IPS-15b (cell line): Measurements from ENCODE around the gene PITPNC1.
"Not testable (repeated sequence)": the region's sequence is repeated elsewhere in the genome, so short reads cannot be mapped to it uniquely, and the experiment has no call there.

Experiments
- H3K27me3 ChIP-seq: one replicate; pipeline ENCODE4 v1.6.1; 2013; ENCODE audit warnings: low read length; ENCODE audit not compliant: control insufficient read depth, insufficient read depth
- H3K36me3 ChIP-seq: one replicate; pipeline ENCODE4 v1.6.1; 2013; ENCODE audit warnings: low read length; ENCODE audit not compliant: control insufficient read depth, insufficient read depth
- H3K4me1 ChIP-seq: one replicate; pipeline ENCODE4 v1.6.1; 2013; ENCODE audit warnings: mild to moderate bottlenecking, low read length; ENCODE audit not compliant: control insufficient read depth, insufficient read depth
- H3K4me3 ChIP-seq: one replicate; pipeline ENCODE4 v1.5.1; 2013; ENCODE audit warnings: low read depth, low read length
- H3K9ac ChIP-seq: one replicate; pipeline ENCODE4 v1.6.1; 2013; ENCODE audit warnings: low read depth, mild to moderate bottlenecking, low read length
- H3K9me3 ChIP-seq: one replicate; pipeline ENCODE4 v1.6.1; 2013; ENCODE audit warnings: mild to moderate bottlenecking, low read length; ENCODE audit not compliant: control insufficient read depth, insufficient read depth

PITPNC1 gene

DNA sequence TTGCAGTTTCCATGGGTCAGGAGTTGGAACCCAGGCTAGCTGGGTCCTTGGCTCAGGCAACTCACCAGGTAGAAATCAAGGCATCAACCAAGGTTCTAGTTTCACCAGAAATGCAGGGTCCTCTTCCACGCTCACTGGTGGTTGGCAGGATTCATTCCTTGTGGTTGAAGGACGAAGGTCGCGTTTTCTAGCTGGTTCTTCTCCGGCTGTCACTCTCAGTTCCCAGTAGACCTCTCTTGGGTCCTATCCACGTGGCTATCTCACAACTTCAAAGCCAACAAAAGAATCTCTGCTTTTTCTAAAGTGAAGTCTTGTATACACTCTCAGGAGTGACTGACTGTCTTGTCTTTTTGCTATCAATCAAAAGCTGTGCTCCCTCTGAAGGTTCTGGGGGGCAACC, 194.4 kb downstream of the PITPNC1 start:
- no peaks in the 10 kb centered on the region for H3K36me3 ChIP-seq
- no peaks in the 10 kb centered on the region for H3K27me3 ChIP-seq
- no peaks in the 10 kb centered on the region for H3K9me3 ChIP-seq
- no peak overlapping the region for H3K9ac ChIP-seq
- no peaks in the 10 kb centered on the region for H3K4me1 ChIP-seq
- no peak overlapping the region for H3K4me3 ChIP-seq

DNA sequence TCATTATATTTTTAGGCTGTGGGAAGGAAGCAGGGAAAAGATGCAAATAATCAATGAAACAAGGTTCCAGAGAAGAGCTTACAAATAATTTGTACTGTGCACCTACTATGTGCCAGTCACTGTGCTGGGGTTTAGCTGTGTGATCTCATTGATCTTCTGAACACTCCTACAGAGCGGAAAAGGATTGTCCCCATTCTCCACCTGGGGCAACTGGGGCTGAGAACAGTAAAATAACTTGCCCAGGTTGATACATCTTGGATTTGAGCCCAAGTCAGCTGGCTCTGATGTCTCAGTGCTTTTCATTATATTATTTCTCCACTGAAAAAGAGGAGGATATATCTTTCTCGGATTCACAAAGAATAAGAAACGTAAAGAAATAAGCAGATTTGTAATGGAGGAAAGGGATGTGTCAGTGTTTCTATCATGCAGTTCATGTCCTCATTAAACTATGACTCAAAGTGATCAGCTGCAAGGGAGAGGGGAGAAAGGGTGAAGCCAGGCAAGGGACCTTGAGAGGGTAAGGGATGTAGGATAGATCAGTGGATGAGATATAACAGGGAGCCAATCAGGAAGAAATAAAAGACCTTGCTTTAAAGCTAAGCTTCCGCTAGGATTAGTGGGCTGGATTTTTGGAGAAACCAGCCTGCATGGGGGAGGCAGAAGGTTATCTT, 197.0 kb downstream of the PITPNC1 start:
- no peak overlapping the region for H3K9ac ChIP-seq
- H3K4me1 ChIP-seq = peaks cover 5% of the 10 kb centered on the region
- H3K36me3 ChIP-seq = no peaks in the 10 kb centered on the region
- H3K9me3 ChIP-seq = no peaks in the 10 kb centered on the region
- no peaks in the 10 kb centered on the region for H3K27me3 ChIP-seq
- no peak overlapping the region for H3K4me3 ChIP-seq

DNA sequence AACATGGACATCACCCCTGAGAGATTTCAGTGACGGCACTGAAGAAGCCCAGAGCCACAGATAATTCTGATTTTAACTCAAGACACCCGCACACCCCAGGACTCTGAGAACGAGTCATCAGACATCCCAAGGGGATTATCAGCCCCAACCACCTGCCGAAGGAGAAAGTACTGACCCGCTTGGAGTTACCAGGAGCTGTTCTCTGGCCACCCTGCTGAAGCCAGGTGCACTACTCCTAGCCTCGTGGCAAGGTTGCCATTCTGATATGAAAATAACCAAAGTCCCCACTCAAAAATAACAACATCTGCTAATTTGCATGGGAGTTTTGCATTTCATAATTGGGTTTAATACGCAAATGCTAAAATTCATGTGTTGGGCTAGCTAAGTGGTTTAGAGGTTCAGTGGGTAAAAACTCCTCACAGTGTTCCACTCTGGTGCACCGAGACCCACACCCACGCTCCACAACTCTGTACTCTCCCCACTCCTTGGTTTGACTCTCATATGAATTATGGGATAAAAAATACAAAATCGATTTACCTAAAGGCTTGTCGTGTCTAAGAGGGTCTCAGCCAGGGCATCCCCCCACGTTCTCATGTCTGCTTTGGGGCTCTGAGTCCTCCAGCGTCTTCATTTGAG, 197.7 kb downstream of the PITPNC1 start:
- Histone ChIP-seq H3K4me1 (peaks cover 5% of the 10 kb centered on the region), H3K9me3 (no peaks in the 10 kb centered on the region), H3K27me3 (no peaks in the 10 kb centered on the region), H3K9ac (no peak overlapping the region), H3K36me3 (no peaks in the 10 kb centered on the region), H3K4me3 (no peak overlapping the region)

DNA sequence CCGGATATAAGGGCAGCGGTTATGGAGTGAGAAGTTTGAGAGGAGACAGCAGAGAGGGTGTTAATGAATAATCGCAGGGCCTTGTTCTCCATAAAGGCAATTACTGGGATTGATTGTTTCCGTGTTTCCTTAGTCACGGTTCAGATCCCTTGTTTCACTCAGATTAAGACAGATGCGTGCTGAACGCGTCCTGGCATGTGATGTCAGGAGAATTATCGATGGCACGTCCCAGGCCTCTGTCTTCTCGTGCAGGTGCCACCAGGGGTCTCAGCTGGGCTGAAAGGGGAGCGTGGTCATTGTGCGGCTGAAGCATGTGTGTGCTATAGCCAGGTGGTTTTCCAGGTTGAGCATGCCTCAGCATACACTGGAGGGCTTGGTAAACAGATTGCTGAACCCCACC, 198.2 kb downstream of the PITPNC1 start:
- H3K4me3 ChIP-seq = no peak overlapping the region
- H3K27me3 ChIP-seq = no peaks in the 10 kb centered on the region
- H3K36me3 ChIP-seq = no peaks in the 10 kb centered on the region
- no peaks in the 10 kb centered on the region for H3K9me3 ChIP-seq
- H3K9ac ChIP-seq = no peak overlapping the region
- peaks cover 5% of the 10 kb centered on the region for H3K4me1 ChIP-seq

GRCh38 chr17:67576471-67577115, 199.5 kb downstream of the PITPNC1 start:
- Histone ChIP-seq H3K4me1 (peaks cover 5% of the 10 kb centered on the region), H3K9ac (no peak overlapping the region)

GRCh38 chr17:67577429-67578141, 200.5 kb downstream of the PITPNC1 start:
- Histone ChIP-seq H3K36me3 (no peaks in the 10 kb centered on the region), H3K4me1 (peaks cover 5% of the 10 kb centered on the region), H3K9ac (no peak overlapping the region), H3K9me3 (no peaks in the 10 kb centered on the region), H3K4me3 (no peak overlapping the region), H3K27me3 (no peaks in the 10 kb centered on the region)

More at GRCh38 chr17:67576471-67577115, 199.5 kb downstream of the PITPNC1 start:
- Histone ChIP-seq H3K4me3 (no peak overlapping the region), H3K27me3 (no peaks in the 10 kb centered on the region), H3K36me3 (no peaks in the 10 kb centered on the region), H3K9me3 (no peaks in the 10 kb centered on the region)

GRCh38 chr17:67578142-67578457, 201.0 kb downstream of the PITPNC1 start:
- H3K36me3 ChIP-seq = no peaks in the 10 kb centered on the region
- no peaks in the 10 kb centered on the region for H3K9me3 ChIP-seq
- H3K27me3 ChIP-seq = no peaks in the 10 kb centered on the region
- H3K4me3 ChIP-seq = no peak overlapping the region
- H3K4me1 ChIP-seq = peaks cover 5% of the 10 kb centered on the region
- H3K9ac ChIP-seq = no peak overlapping the region

- not testable (repeated sequence) for H3K4me1 ChIP-seq, H3K9ac ChIP-seq, H3K4me3 ChIP-seq, H3K27me3 ChIP-seq, H3K36me3 ChIP-seq, H3K9me3 ChIP-seq
These were observed 201.8 kb downstream of the PITPNC1 start for GRCh38 chr17:67578679-67579405.

- H3K4me1 ChIP-seq = peaks cover 5% of the 10 kb centered on the region
- H3K4me3 ChIP-seq = no peak overlapping the region
- no peak overlapping the region for H3K9ac ChIP-seq
- H3K27me3 ChIP-seq = no peaks in the 10 kb centered on the region
- no peaks in the 10 kb centered on the region for H3K36me3 ChIP-seq
- no peaks in the 10 kb centered on the region for H3K9me3 ChIP-seq
These were observed 205.6 kb downstream of the PITPNC1 start for GRCh38 chr17:67582673-67583081.

DNA sequence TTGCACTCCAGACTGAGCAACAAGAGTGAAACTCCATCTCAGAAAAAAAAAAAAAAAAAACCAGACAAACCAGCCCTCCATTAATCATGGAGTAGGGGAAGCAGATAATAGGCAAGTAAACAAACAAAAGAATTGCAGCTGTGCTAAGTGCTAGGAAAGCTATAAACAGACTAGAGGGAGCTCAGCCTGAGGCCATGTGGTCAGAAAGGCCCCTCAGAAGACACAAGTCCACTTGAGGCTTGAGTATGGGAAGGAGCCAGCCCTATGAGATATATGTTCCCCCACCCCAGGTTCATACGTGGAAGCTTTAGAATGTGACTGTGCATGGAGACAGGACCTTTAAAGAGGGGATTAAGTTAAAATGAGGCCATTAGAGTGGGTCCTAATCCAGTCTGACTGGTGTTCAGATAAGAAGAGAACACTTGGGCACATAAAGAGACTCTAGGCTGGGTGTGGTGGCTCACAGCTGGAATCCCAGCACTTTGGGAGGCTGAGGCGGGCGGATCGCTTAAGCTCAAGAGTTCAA, 208.1 kb downstream of the PITPNC1 start:
- H3K4me3 ChIP-seq = no peak overlapping the region
- H3K27me3 ChIP-seq = no peaks in the 10 kb centered on the region
- H3K9ac ChIP-seq = no peak overlapping the region
- H3K36me3 ChIP-seq = no peaks in the 10 kb centered on the region
- no peaks in the 10 kb centered on the region for H3K4me1 ChIP-seq
- no peaks in the 10 kb centered on the region for H3K9me3 ChIP-seq

- no peaks in the 10 kb centered on the region for H3K4me1 ChIP-seq
- no peaks in the 10 kb centered on the region for H3K27me3 ChIP-seq
- no peaks in the 10 kb centered on the region for H3K9me3 ChIP-seq
- no peak overlapping the region for H3K4me3 ChIP-seq
- H3K36me3 ChIP-seq = no peaks in the 10 kb centered on the region
- H3K9ac ChIP-seq = no peak overlapping the region
These were observed 211.2 kb downstream of the PITPNC1 start for GRCh38 chr17:67588326-67588725.
